Esophagus muscularis mucosa (tissue), 2 donors: Measurements from ENCODE around the gene RGSL1.

Experiments
- POLR2A ChIP-seq: fragments of 450-650 bp; IDR thresholded peaks from one replicate; pipeline ENCODE4 v1.6.1; 2017; ENCODE audit warnings: antibody characterized with exemption, moderate library complexity, mild to moderate bottlenecking, low read depth
- POLR2AphosphoS5 ChIP-seq, 2 donors: sonication (generic); formaldehyde crosslinking; IDR thresholded peaks; one replicate each; pipeline ENCODE4 v1.6.1; 2017; ENCODE audit warnings: antibody characterized with exemption in 2 of 2

GRCh38 chr1:182574156-182574555 lies 124.2 kb downstream of the RGSL1 start:
- TF ChIP-seq POLR2AphosphoS5 (IDR thresholded peaks at IDR 0.05) (no peak), POLR2A (no peak)
